Measurements from ENCODE around the gene PRRC2B.

PRRC2B gene

DNA sequence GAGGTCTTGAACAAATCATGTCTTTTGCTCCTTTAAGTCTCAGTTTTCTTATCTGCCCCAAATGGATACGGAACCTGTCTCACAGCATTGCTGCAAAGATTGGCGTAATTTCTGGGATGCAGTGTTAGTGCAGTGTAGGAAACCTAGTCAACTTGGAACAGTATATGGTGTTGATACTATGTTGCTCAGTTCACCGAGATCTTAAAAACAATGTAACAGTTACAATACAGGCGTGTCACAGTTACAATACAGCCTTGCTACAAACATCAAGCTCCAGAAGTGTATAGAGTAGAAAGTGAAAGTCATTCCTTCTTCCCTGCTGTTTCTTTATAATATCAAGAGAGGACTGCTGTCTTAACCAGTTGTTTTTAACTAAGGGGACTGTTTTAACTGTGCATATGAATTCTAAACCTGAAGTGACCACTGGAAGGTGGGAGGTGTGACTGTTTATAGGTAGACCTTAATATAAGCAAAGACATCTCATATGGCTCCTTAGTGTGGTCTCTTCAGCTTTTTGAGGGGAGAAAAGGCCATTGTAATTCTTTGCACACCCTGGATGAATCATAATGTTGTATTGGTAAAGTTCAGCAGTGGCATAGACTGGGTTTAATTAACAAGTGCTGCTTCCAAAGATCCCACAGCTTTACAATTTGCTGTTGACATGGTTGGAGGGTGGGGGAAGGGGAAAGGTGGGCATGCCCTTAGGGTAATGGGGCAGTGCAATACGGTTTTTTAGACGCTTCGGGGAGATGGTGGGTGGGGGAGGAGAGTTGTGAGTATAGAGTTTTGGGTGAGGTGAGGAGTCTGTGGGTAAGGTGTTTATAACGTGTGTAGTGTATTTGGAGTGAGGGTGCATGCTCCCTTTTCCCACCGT is 12.9 kb downstream of the PRRC2B start:
- no peaks in the 10 kb centered on the region for H3K27me3 Mint-ChIP-seq
- H3K27ac Mint-ChIP-seq = peak overlapping the region; percentile 51
- peak overlapping the region; percentile 17 for H3K4me3 Mint-ChIP-seq
- H3K36me3 Mint-ChIP-seq (ENCODE audit: low read depth) = peaks cover 7% of the 10 kb centered on the region
- H3K9me3 Mint-ChIP-seq = no peaks in the 10 kb centered on the region
- H3K4me1 Mint-ChIP-seq (ENCODE audit: low read depth) = peaks cover 80% of the 10 kb centered on the region
- intact Hi-C loops (cut with micrococcal nuclease) = no loop called here

GRCh38 chr9:131407717-131408195 is 13.9 kb downstream of the PRRC2B start:
- Mint-ChIP-seq H3K27ac (no peak overlapping the region), H3K9me3 (no peaks in the 10 kb centered on the region), H3K27me3 (no peaks in the 10 kb centered on the region), H3K36me3 (ENCODE audit: low read depth) (peaks cover 13% of the 10 kb centered on the region), H3K4me3 (no peak overlapping the region), H3K4me1 (ENCODE audit: low read depth) (peaks cover 77% of the 10 kb centered on the region)
- intact Hi-C loops (cut with micrococcal nuclease) = no loop called here

- peaks cover 27% of the 10 kb centered on the region for H3K36me3 Mint-ChIP-seq (ENCODE audit: low read depth)
- H3K4me1 Mint-ChIP-seq (ENCODE audit: low read depth) = peaks cover 72% of the 10 kb centered on the region
- no peaks in the 10 kb centered on the region for H3K9me3 Mint-ChIP-seq
- peak overlapping the region; percentile 15 for H3K27ac Mint-ChIP-seq
- H3K4me3 Mint-ChIP-seq = no peak overlapping the region
- H3K27me3 Mint-ChIP-seq = no peaks in the 10 kb centered on the region
- intact Hi-C loops (cut with micrococcal nuclease) = no loop called here
Measured at GRCh38 chr9:131409458-131409992, 15.6 kb downstream of the PRRC2B start.

DNA sequence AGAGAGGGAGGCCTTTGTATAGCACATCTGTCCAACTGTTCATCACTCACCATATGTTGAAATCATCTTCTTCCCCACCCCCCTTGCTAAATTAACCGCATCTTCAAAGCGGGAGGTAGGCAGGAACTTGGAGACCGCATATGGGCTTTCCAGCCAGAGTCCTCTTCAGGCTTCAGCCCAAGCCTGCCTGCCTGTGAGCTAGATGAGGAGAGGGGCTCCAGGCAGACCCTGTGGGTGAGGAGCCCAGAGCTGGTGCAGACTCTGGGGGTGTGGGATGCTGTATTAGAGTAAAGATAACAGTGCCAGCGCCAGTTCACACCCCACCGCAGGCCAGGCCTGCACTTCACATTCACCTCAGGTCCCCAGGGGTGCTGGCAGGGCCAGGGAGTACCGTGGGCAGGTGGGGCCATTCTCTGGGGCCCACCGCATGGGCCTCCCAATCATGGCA is 16.2 kb downstream of the PRRC2B start:
- H3K27me3 Mint-ChIP-seq = no peaks in the 10 kb centered on the region
- intact Hi-C loops (cut with micrococcal nuclease) = no loop called here
- no peaks in the 10 kb centered on the region for H3K9me3 Mint-ChIP-seq
- H3K4me3 Mint-ChIP-seq = no peak overlapping the region
- H3K4me1 Mint-ChIP-seq (ENCODE audit: low read depth) = peaks cover 72% of the 10 kb centered on the region
- peak overlapping the region; percentile 15 for H3K27ac Mint-ChIP-seq
- peaks cover 31% of the 10 kb centered on the region for H3K36me3 Mint-ChIP-seq (ENCODE audit: low read depth)

DNA sequence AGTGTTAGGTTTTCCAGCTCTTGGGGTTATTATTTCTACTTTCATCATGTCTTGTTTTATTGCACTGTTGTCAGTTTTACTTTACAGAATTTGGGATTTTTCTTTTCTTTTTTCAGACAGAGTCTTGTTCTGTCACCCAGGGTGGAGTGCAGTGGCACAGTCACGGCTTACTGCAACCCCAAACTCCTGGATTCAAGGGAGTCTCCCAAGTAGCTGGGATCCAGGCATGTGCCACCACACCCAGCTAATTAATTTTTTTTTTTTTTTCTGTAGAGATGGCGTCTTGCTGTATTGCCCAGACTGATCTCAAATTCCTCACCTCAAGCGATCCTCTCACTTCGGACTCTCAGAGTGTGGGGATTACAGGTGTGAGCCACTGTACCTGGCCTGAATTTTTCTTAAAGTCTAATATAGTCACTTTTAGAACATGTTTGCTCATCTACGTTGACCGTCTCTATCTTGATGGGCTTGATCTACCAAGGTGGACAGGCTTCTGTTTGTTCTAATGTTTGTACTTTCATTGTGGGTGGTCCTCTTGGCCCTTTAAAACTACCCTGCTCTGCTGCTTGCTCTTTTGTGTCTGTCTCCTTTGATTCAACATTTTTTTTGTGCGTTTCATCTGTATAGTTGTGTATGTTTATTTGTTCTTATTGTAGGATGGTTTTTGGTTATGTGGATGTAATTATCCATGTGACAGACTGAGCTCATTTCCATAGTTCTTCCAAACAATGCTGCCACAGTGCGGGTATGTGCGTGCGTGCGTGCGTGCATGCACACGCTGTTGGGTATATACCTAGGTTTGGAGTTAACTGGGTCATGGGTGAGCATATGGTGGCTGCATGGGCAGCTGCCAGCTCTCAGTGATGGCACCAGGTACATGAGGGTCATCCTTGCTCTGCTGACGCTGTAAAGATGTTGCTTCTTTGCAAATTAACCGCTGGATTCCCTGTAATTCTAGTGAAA is 18.1 kb downstream of the PRRC2B start:
- Mint-ChIP-seq H3K9me3 (no peaks in the 10 kb centered on the region), H3K4me1 (ENCODE audit: low read depth) (peaks cover 68% of the 10 kb centered on the region), H3K4me3 (no peak overlapping the region), H3K36me3 (ENCODE audit: low read depth) (peaks cover 44% of the 10 kb centered on the region), H3K27ac (no peak overlapping the region), H3K27me3 (no peaks in the 10 kb centered on the region)
- intact Hi-C loops (cut with micrococcal nuclease) = no loop called here

GRCh38 chr9:131416509-131416908 is 22.6 kb downstream of the PRRC2B start:
- intact Hi-C loops (cut with micrococcal nuclease) = no loop called here
- Mint-ChIP-seq H3K4me1 (ENCODE audit: low read depth) (peaks cover 69% of the 10 kb centered on the region), H3K27me3 (no peaks in the 10 kb centered on the region), H3K27ac (peak overlapping the region; percentile 37), H3K36me3 (ENCODE audit: low read depth) (peaks cover 68% of the 10 kb centered on the region), H3K4me3 (no peak overlapping the region), H3K9me3 (no peaks in the 10 kb centered on the region)

- Mint-ChIP-seq H3K4me1 (ENCODE audit: low read depth) (peaks cover 71% of the 10 kb centered on the region), H3K27ac (peak overlapping the region; percentile 37), H3K4me3 (no peak overlapping the region), H3K9me3 (no peaks in the 10 kb centered on the region), H3K36me3 (ENCODE audit: low read depth) (peaks cover 65% of the 10 kb centered on the region), H3K27me3 (no peaks in the 10 kb centered on the region)
- intact Hi-C loops (cut with micrococcal nuclease) = no loop called here
Measured at GRCh38 chr9:131417264-131418142, 23.6 kb downstream of the PRRC2B start.

- no peak overlapping the region for H3K27ac Mint-ChIP-seq
- H3K9me3 Mint-ChIP-seq = no peaks in the 10 kb centered on the region
- H3K36me3 Mint-ChIP-seq (ENCODE audit: low read depth) = peaks cover 63% of the 10 kb centered on the region
- intact Hi-C loops (cut with micrococcal nuclease) = no loop called here
- H3K4me1 Mint-ChIP-seq (ENCODE audit: low read depth) = peaks cover 71% of the 10 kb centered on the region
- H3K4me3 Mint-ChIP-seq = no peak overlapping the region
- H3K27me3 Mint-ChIP-seq = no peaks in the 10 kb centered on the region
Measured at GRCh38 chr9:131418143-131419025, 24.5 kb downstream of the PRRC2B start.

GRCh38 chr9:131419026-131419614 is 25.2 kb downstream of the PRRC2B start:
- intact Hi-C loops (cut with micrococcal nuclease) = no loop called here
- Mint-ChIP-seq H3K36me3 (ENCODE audit: low read depth) (peaks cover 55% of the 10 kb centered on the region), H3K27ac (peak overlapping the region; percentile 19), H3K4me3 (no peak overlapping the region), H3K9me3 (no peaks in the 10 kb centered on the region), H3K27me3 (no peaks in the 10 kb centered on the region), H3K4me1 (ENCODE audit: low read depth) (peaks cover 71% of the 10 kb centered on the region)

DNA sequence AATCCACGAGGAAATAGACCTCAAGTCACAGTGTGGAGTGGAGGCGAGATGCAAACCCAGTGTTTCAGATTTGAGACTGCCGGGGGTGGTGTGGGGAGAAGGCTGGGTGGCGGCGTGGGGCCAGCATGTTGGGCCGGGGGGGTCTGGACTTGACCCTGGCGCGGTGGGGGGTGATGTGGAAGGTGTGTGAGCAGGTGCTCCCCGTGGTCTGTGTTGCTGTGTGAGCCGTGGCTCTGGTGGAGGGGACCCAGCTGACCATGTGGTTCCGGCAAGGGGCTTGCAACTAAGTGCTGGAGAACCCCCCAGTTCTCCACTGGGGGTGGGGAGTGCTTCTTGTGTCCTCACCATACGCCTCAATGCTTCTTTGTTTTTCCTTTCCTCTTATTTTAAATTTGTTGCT is 25.8 kb downstream of the PRRC2B start:
- Mint-ChIP-seq H3K4me3 (no peak overlapping the region), H3K27me3 (no peaks in the 10 kb centered on the region), H3K4me1 (ENCODE audit: low read depth) (peaks cover 70% of the 10 kb centered on the region), H3K27ac (peak overlapping the region; percentile 19), H3K36me3 (ENCODE audit: low read depth) (peaks cover 49% of the 10 kb centered on the region), H3K9me3 (no peaks in the 10 kb centered on the region)
- intact Hi-C loops (cut with micrococcal nuclease) = no loop called here

DNA sequence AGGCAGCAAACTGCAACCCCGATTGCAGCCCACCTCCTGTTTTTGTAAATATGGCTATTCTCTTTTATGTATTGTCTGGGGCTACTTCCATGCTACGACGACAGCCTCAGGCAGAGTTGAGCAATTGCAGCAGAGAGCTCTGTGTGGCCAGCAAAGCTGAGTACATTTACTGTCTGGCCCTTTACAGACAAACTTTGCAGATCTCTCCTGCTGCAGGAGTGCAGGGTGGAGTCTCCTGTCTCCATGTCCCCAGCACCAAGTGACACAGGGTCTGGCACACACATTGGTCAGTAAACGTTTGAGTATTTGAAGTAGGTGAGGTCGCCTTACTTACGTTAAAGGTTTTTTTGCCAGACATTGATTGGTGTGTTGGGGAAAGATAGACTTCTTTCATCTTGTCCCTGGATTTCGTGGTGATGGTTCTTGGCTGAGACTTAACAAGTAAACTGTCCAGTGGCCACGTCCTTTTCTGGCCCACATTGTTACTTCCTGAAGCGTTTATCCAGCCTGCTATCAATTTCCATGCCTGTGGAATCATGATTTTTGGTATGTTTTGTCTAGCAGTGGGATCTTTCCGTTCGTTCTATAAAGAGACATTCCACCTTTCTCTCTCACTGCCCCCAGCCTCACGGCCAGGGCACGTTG is 27.2 kb downstream of the PRRC2B start:
- no peak overlapping the region for H3K4me3 Mint-ChIP-seq
- H3K4me1 Mint-ChIP-seq (ENCODE audit: low read depth) = peaks cover 62% of the 10 kb centered on the region
- no peak overlapping the region for H3K27ac Mint-ChIP-seq
- no peaks in the 10 kb centered on the region for H3K9me3 Mint-ChIP-seq
- peaks cover 44% of the 10 kb centered on the region for H3K36me3 Mint-ChIP-seq (ENCODE audit: low read depth)
- H3K27me3 Mint-ChIP-seq = no peaks in the 10 kb centered on the region
- intact Hi-C loops (cut with micrococcal nuclease) = no loop called here

GRCh38 chr9:131421691-131422090 is 27.8 kb downstream of the PRRC2B start:
- peaks cover 44% of the 10 kb centered on the region for H3K36me3 Mint-ChIP-seq (ENCODE audit: low read depth)
- H3K9me3 Mint-ChIP-seq = no peaks in the 10 kb centered on the region
- no peak overlapping the region for H3K27ac Mint-ChIP-seq
- no peaks in the 10 kb centered on the region for H3K27me3 Mint-ChIP-seq
- no peak overlapping the region for H3K4me3 Mint-ChIP-seq
- peaks cover 60% of the 10 kb centered on the region for H3K4me1 Mint-ChIP-seq (ENCODE audit: low read depth)
- intact Hi-C loops (cut with micrococcal nuclease) = no loop called here

All from dendritic cell treated with granulocyte-macrophage colony-stimulating factor and Interleukin-4, amounts not matched to agents 40 ng/mL and 50 ng/mL, for 4 days (primary cell).